K562 treated with DMSO at 1 percent for 48 hours (cell line): ENCODE measurements around the gene ZNF384. TPM values are rescaled to one million over a fixed set of nuclear protein-coding genes. Genes with fewer than 3 reads are reported as not detected.

Source experiments
- total RNA-seq: library from RNA; unstranded; fragments of 300-600 nt; gene quantifications from 2 replicates; pipeline ENCODE4 v1.2.3, GENCODE V29; 2022; ENCODE audit warnings: low replicate concordance; ENCODE audit errors: extremely low read depth

The ZNF384 gene
- not detected in 2 replicates for total RNA-seq

GRCh38 chr12:6688999-6689882, at the start of gene ZNF384:
Gene ZNF384 (minus strand): TSS chr12:6689375. CDS start chr12:6679520, 9,855 bp downstream.

GRCh38 chr12:6723607-6724408, 34.6 kb upstream of the ZNF384 start, which contains the start of gene COPS7A:
Gene COPS7A (plus strand): TSS chr12:6724046. CDS start chr12:6724657, 611 bp downstream.

GRCh38 chr12:6700646-6701051, 11.5 kb upstream of the ZNF384 start, which contains the start of gene PIANP:
Gene PIANP (minus strand): TSS chr12:6700815. CDS start chr12:6698061, 2,754 bp downstream.

GRCh38 chr12:6662906-6663742, 26.1 kb downstream of the ZNF384 start, which contains the start of gene ING4:
Gene ING4 (minus strand): TSS chr12:6663119. CDS start chr12:6663101, 18 bp downstream.

GRCh38 chr12:6647083-6647604, 42.0 kb downstream of the ZNF384 start, which contains the start of gene ACRBP:
Gene ACRBP (minus strand): TSS chr12:6647432. CDS start chr12:6647366, 66 bp downstream.

GRCh38 chr12:6635856-6636531, 53.2 kb downstream of the ZNF384 start, which contains the start of gene LPAR5:
Gene LPAR5 (minus strand): TSS chr12:6635959. CDS start chr12:6621248, 14,711 bp downstream.

Other genes starting within 250 kb of the ZNF384 start
- gene CD27, start 244.4 kb downstream of the ZNF384 start, total RNA-seq = not detected in 2 replicates
- gene TAPBPL, start 237.3 kb downstream of the ZNF384 start, total RNA-seq = not detected in 2 replicates
- not detected in 2 replicates for gene VAMP1, start 218.7 kb downstream of the ZNF384 start, total RNA-seq
- not detected in 2 replicates for gene MRPL51, start 196.1 kb downstream of the ZNF384 start, total RNA-seq
- gene NCAPD2, start 195.3 kb downstream of the ZNF384 start, total RNA-seq = not detected in 2 replicates
- 996 and 1,689 TPM in 2 replicates for gene GAPDH, start 154.9 kb downstream of the ZNF384 start, total RNA-seq
- gene IFFO1, start 133.3 kb downstream of the ZNF384 start, total RNA-seq = not detected in 2 replicates
- gene NOP2, start 121.1 kb downstream of the ZNF384 start, total RNA-seq = not detected in 2 replicates
- gene CHD4, start 82.0 kb downstream of the ZNF384 start, total RNA-seq = 161 and 363 TPM in 2 replicates
- gene LPAR5, start 53.4 kb downstream of the ZNF384 start, total RNA-seq = not detected in 2 replicates
- not detected in 2 replicates for gene ACRBP, start 41.9 kb downstream of the ZNF384 start, total RNA-seq
- gene ING4, start 26.3 kb downstream of the ZNF384 start, total RNA-seq = not detected in 2 replicates
- not detected in 2 replicates for gene PIANP, start 11.4 kb upstream of the ZNF384 start, total RNA-seq
- not detected in 2 replicates for gene COPS7A, start 34.7 kb upstream of the ZNF384 start, total RNA-seq
- not detected in 2 replicates for gene MLF2, start 63.8 kb upstream of the ZNF384 start, total RNA-seq
- 561 TPM in 1 of 2 replicates, not detected in the other for gene PTMS, start 77.0 kb upstream of the ZNF384 start, total RNA-seq
- gene LAG3, start 83.1 kb upstream of the ZNF384 start, total RNA-seq = not detected in 2 replicates
- gene CD4, start 100.2 kb upstream of the ZNF384 start, total RNA-seq = not detected in 2 replicates
- not detected in 2 replicates for gene GPR162, start 132.4 kb upstream of the ZNF384 start, total RNA-seq
- gene P3H3, start 139.0 kb upstream of the ZNF384 start, total RNA-seq = not detected in 2 replicates
- not detected in 2 replicates for gene GNB3, start 151.6 kb upstream of the ZNF384 start, total RNA-seq
- not detected in 2 replicates for gene CDCA3, start 161.9 kb upstream of the ZNF384 start, total RNA-seq
- 152 TPM in 1 of 2 replicates, not detected in the other for gene USP5, start 162.8 kb upstream of the ZNF384 start, total RNA-seq
- 376 TPM in 1 of 2 replicates, not detected in the other for gene TPI1, start 178.2 kb upstream of the ZNF384 start, total RNA-seq
- gene SPSB2, start 183.9 kb upstream of the ZNF384 start, total RNA-seq = not detected in 2 replicates
- gene LRRC23, start 215.4 kb upstream of the ZNF384 start, total RNA-seq = not detected in 2 replicates
- not detected in 2 replicates for gene ENO2, start 225.2 kb upstream of the ZNF384 start, total RNA-seq
- gene ATN1, start 238.6 kb upstream of the ZNF384 start, total RNA-seq = not detected in 2 replicates